ENCODE data around the gene NEK11. TPM values are rescaled to one million over a fixed set of nuclear protein-coding genes. Genes with fewer than 3 reads are reported as not detected.

Gene NEK11
- total RNA-seq, 1 donor from 2014 or later = 8.1 TPM

GRCh38 chr3:131260525-131260924 lies 233.8 kb downstream of the NEK11 start:
- no peak for DNase-seq (ENCODE audit: low spot score)
- Histone ChIP-seq H3K27me3 (no peaks in the 10 kb centered on the region), H4K20me1 (ENCODE audit: low read depth) (no peaks in the 10 kb centered on the region), H3K9me3 (ENCODE audit: low read depth) (no peaks in the 10 kb centered on the region), H3K4me3 (no peak overlapping the region), H3K36me3 (no peaks in the 10 kb centered on the region), H3K4me2 (no peak overlapping the region), H3K79me2 (ENCODE audit: low read depth) (no peaks in the 10 kb centered on the region), H2AFZ (replicated peaks) (no peak overlapping the region), H3F3A (ENCODE audit: low read depth) (no peaks in the 10 kb centered on the region), H3K27ac (no peak overlapping the region), H3K4me1 (no peaks in the 10 kb centered on the region), H3K9ac (no peak overlapping the region)
- Mint-ChIP-seq H3K27ac (no peak overlapping the region), H3K4me3 (no peak overlapping the region), H3K36me3 (peaks cover 3% of the 10 kb centered on the region), H3K27me3 (ENCODE audit: insufficient read depth, low read depth) (no peaks in the 10 kb centered on the region), H3K9me3 (peaks cover 21% of the 10 kb centered on the region), H3K4me1 (no peaks in the 10 kb centered on the region)
- no peak for TF ChIP-seq EZH2phosphoT487 (IDR thresholded peaks at IDR 0.05)
- TF ChIP-seq EZH2 (IDR thresholded peaks at IDR 0.05) = no peak
- TF ChIP-seq CTCF (IDR thresholded peaks at IDR 0.05) = no peak

GRCh38 chr3:131261104-131261503 lies 234.4 kb downstream of the NEK11 start:
- Mint-ChIP-seq H3K4me3 (no peak overlapping the region), H3K27ac (no peak overlapping the region), H3K4me1 (no peaks in the 10 kb centered on the region), H3K9me3 (peaks cover 19% of the 10 kb centered on the region), H3K27me3 (ENCODE audit: insufficient read depth, low read depth) (no peaks in the 10 kb centered on the region), H3K36me3 (peaks cover 3% of the 10 kb centered on the region)
- Histone ChIP-seq H3K4me1 (no peaks in the 10 kb centered on the region), H3K27ac (no peak overlapping the region), H3K36me3 (no peaks in the 10 kb centered on the region), H3K79me2 (ENCODE audit: low read depth) (no peaks in the 10 kb centered on the region), H3K4me2 (no peak overlapping the region), H3K9me3 (ENCODE audit: low read depth) (no peaks in the 10 kb centered on the region), H4K20me1 (ENCODE audit: low read depth) (no peaks in the 10 kb centered on the region), H2AFZ (replicated peaks) (no peak overlapping the region), H3K9ac (no peak overlapping the region), H3K4me3 (no peak overlapping the region), H3F3A (ENCODE audit: low read depth) (no peaks in the 10 kb centered on the region), H3K27me3 (no peaks in the 10 kb centered on the region)
- no peak for TF ChIP-seq CTCF (IDR thresholded peaks at IDR 0.05)
- no peak for TF ChIP-seq EZH2phosphoT487 (IDR thresholded peaks at IDR 0.05)
- no peak for TF ChIP-seq EZH2 (IDR thresholded peaks at IDR 0.05)
- DNase-seq (ENCODE audit: low spot score) = no peak

- Histone ChIP-seq H4K20me1 (ENCODE audit: low read depth) (no peaks in the 10 kb centered on the region), H3K4me1 (no peaks in the 10 kb centered on the region), H3F3A (ENCODE audit: low read depth) (no peaks in the 10 kb centered on the region), H2AFZ (replicated peaks) (no peak overlapping the region), H3K4me3 (no peak overlapping the region), H3K27me3 (no peaks in the 10 kb centered on the region), H3K4me2 (no peak overlapping the region), H3K9ac (no peak overlapping the region), H3K79me2 (ENCODE audit: low read depth) (no peaks in the 10 kb centered on the region), H3K9me3 (ENCODE audit: low read depth) (no peaks in the 10 kb centered on the region), H3K36me3 (no peaks in the 10 kb centered on the region), H3K27ac (no peak overlapping the region)
- no peak for DNase-seq (ENCODE audit: low spot score)
- no peaks in the 10 kb centered on the region for H3K9me3 Mint-ChIP-seq
- no peak overlapping the region for H3K27ac Mint-ChIP-seq
- H3K36me3 Mint-ChIP-seq = no peaks in the 10 kb centered on the region
- no peak for TF ChIP-seq EZH2phosphoT487 (IDR thresholded peaks at IDR 0.05)
- no peak for TF ChIP-seq CTCF (IDR thresholded peaks at IDR 0.05)
- no peak for TF ChIP-seq EZH2 (IDR thresholded peaks at IDR 0.05)
- H3K4me1 Mint-ChIP-seq = no peaks in the 10 kb centered on the region
- H3K4me3 Mint-ChIP-seq = no peak overlapping the region
- H3K27me3 Mint-ChIP-seq (ENCODE audit: insufficient read depth, low read depth) = no peaks in the 10 kb centered on the region
Measured at GRCh38 chr3:131275556-131275955, 248.9 kb downstream of the NEK11 start.
